ENCODE measurements around the gene LAMC1.

- TF ChIP-seq, protein P1, sequence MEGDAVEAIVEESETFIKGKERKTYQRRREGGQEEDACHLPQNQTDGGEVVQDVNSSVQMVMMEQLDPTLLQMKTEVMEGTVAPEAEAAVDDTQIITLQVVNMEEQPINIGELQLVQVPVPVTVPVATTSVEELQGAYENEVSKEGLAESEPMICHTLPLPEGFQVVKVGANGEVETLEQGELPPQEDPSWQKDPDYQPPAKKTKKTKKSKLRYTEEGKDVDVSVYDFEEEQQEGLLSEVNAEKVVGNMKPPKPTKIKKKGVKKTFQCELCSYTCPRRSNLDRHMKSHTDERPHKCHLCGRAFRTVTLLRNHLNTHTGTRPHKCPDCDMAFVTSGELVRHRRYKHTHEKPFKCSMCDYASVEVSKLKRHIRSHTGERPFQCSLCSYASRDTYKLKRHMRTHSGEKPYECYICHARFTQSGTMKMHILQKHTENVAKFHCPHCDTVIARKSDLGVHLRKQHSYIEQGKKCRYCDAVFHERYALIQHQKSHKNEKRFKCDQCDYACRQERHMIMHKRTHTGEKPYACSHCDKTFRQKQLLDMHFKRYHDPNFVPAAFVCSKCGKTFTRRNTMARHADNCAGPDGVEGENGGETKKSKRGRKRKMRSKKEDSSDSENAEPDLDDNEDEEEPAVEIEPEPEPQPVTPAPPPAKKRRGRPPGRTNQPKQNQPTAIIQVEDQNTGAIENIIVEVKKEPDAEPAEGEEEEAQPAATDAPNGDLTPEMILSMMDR (optimal IDR thresholded peaks at IDR 0.05 in 1 of 3, IDR thresholded peaks at IDR 0.05 in 1 of 3, conservative IDR thresholded peaks at IDR 0.05 in 1 of 3; ENCODE audit: extremely low read depth in 1 of 3, insufficient read depth in 2 of 3, low read length in 3 of 3) = no peak
- no peak for TF ChIP-seq EZH2 (IDR thresholded peaks at IDR 0.05; ENCODE audit: low read length)
These were observed 56.6 kb downstream of the LAMC1 start for GRCh38 chr1:183079712-183080388.

All from keratinocyte (primary cell).